HG03025 (cell line): ENCODE measurements around the gene GLIPR1L2.
"Not testable (repeated sequence)": the region's sequence is repeated elsewhere in the genome, so short reads cannot be mapped to it uniquely, and the experiment has no call there.

ENCODE experiments used
- ATAC-seq: cut with Tn5 transposase; IDR thresholded peaks from one replicate; pipeline ENCODE4 v1.9.1; 2021; ENCODE audit warnings: mild to moderate bottlenecking, moderate library complexity; ENCODE audit not compliant: unreplicated experiment, low FRiP score

GLIPR1L2 gene

DNA sequence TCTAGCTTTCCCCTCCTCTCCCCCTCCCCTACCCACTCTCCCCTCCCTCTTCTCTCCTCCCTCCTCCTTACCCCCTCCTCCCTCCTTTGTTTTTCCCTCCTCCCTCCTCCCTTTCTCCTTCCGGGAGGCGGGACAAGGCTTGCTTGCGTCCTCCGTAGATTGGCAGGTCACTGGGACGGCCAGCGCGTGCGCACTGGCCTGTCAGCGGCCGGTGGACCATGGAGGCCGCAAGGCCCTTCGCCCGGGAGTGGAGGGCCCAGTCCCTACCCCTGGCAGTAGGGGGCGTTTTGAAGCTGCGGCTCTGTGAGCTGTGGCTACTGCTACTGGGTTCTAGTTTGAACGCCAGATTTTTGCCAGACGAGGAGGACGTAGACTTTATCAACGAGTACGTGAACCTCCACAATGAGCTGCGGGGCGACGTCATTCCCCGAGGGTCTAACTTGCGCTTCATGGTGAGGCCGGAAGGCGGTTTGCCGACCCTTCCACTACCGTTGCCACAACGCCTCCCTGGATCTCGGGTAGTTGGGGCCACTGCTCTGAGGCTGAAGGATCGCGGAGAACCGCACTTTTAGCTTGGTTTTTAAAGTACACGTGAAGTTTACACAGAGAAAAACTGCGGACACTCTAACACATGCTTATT lies at the start of gene GLIPR1L2:
Gene GLIPR1L2, plus strand, starts transcription at position 191 of the 640 bp plus-strand sequence. Its CDS starts 28 bp downstream, at position 219.
- ATAC-seq, result peak; percentile 98

- no peak for ATAC-seq
Measured at GRCh38 chr12:75341873-75342272, 49.0 kb upstream of the GLIPR1L2 start.

GRCh38 chr12:75345531-75345930 lies 45.4 kb upstream of the GLIPR1L2 start:
- ATAC-seq, result no peak

DNA sequence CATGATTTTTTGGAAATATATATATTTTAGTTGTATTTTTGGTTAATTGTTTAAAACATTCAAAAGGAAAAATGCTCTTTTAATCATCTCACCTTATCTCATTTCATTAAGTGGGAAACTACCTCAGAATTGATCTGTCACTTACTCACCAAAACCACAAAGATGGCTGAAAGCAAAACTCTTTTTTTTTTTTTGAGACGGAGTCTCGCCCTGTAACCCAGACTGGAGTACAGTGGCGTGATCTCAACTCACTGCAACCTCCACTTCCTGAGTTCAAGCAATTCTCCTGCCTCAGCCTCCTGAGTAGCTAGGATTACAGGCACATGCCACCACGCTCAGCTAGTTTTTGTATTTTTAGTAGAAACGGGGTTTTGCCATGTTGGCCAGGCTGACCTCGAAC lies 44.7 kb upstream of the GLIPR1L2 start:
- not testable (repeated sequence) for ATAC-seq

DNA sequence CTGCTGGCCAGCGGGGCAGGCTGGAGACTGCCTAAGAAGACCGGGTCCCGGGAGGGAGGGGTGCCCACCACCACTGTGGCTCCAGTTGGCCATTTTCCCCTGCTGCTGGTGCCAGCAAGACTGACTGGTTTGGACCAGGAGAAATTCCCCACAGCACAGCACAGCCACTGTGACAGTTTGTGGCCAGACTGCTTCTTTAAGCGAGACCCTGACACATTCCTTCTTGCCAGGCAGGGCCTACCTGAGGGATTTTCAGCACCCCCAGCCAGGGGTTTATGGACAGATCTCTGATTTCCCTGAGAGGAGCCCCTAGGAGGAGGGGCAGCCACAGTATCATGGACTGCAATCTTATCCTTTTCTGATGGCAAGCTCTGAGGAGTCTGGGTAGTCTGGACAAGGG lies 40.9 kb upstream of the GLIPR1L2 start:
- ATAC-seq, result no peak

DNA sequence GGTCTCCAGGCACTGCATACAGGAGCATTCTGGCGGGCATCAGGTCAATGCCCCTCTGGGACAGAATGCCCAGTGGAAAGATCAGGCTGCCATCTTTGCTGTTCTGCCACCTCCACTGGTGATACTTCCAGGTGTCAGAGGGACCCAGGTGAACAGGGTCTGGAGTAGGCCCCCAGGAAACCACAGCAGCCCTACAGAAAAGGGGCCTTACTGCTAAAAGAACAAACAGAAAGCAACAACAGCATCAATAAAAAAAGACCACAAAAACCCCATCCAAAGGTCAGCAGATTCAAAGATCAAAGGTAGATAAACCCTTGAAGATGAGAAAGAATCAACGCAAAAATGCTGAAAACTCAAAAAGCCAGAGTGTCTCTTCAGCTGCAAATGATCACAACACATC lies 40.5 kb upstream of the GLIPR1L2 start:
- ATAC-seq, result no peak

GRCh38 chr12:75354011-75354410 lies 36.9 kb upstream of the GLIPR1L2 start:
- no peak for ATAC-seq

DNA sequence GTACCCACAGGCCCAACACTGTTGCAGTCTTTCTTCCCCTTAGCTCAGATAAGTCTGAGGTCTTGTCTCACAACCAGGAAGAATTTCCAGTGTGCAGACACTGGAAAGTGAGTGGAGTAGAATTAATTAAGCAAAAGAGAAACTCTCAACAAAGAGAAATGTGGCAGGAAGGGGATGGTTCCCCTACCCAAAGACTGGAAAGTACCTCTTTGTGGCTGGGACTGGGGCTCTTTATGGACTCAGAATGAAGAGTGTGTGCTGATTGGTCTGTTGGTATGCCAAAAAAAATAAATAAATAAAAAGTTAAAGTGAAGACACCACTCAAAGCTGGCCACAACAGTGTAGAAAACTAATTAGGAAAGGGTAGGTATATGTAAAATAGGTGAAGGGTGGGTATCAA lies 30.0 kb upstream of the GLIPR1L2 start:
- ATAC-seq, result no peak

GRCh38 chr12:75361408-75361807 lies 29.5 kb upstream of the GLIPR1L2 start:
- no peak for ATAC-seq

DNA sequence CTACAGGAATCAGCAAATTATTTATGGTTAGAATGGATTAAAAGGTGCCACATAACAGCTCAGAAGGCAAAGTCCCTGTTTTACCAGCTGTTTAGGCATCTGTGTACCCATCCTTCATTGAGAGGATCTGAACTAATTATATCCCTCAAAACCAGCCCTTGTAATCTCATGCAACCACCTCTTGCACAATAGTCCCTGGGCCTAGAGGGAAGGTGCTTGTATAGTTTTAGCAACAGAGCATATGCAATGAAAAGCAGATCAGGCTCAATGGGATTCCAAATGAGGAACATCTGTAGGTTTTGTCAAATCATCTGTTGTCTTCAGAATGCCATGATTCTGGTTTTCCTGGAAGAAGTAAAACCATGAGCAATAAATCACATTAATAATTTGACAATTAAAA lies 26.0 kb upstream of the GLIPR1L2 start:
- ATAC-seq, result no peak

DNA sequence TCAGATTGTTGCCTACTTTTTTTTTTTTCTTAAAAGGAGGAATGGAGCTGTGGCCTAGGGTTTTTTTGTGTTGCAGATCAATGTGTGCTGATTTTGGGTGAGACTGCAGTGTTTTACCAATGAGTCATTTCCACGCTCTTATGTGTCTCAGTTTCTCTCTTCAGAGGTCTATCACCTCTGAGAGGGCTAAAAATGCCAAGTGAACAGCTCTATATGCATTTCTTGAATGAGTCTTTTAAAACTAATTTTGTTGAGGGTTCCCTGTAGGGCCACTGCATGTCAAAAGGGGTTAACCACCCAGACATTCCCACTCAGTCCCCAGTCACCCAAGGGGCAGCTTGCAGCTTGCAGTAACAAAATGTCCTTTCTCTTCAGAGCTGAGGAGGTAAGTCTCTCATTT lies 24.3 kb upstream of the GLIPR1L2 start:
- no peak for ATAC-seq

DNA sequence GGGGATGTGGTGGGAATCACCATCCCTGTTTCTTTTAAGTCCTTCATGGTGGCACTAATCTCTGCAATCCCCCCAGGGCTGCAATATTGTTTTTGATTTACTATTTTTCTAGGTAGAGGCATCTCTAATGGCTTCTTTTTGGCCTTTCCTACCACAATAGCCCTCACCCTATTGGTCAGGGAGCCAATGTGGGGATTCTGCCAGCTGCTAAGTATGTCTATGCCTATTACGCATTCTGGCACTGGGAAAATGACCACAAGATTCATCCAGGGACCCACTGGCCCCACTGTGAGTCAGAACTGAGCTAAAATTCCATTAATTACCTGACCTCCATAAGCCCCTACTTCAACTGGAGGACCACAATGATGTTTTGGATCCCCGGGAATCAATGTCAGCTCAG lies 15.9 kb upstream of the GLIPR1L2 start:
- ATAC-seq, result no peak

DNA sequence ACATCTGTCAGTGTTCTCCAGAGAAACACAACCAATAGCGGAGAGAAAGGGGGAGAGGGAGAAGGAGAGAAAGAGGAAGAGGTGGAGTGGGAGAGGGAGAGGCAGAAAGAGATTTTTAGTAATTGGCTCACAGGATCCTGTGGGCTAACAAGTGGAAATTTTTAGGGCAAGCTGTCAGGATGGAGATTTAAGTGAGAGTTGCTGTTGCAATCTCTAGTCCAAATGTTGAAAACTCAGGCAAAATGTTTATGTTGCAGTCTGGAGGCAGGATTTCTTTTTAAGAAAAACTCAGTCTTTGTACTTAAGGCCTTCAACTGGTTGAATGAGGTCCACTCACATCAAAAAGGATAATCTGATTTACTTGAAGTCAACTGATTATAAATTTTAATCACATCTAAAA lies 12.5 kb upstream of the GLIPR1L2 start:
- ATAC-seq, result no peak

DNA sequence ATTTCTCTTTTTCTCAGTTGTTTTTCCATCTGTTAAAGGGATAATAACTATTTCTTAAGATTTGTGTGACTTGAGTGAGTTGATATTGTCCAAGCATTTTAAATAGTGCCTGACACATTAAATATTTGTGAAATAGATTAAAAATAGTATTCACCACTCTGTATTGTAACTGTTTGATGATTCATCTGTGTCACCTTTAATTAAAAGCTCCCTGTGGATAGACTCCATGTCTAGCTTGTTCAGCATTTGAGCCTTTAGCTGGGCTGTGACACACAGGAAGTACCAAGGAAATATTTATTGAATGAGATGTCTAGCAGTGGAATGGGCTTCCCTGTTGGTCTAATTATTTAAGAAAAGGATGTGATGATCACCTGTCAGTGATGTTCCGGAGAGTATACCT lies 1.8 kb upstream of the GLIPR1L2 start:
- no peak for ATAC-seq

GRCh38 chr12:75389706-75390105 lies 1.2 kb upstream of the GLIPR1L2 start:
- no peak for ATAC-seq

- ATAC-seq, result no peak
Measured at GRCh38 chr12:75390156-75390898, 562 bp upstream of the GLIPR1L2 start.

- ATAC-seq, result no peak
Measured at GRCh38 chr12:75404231-75404630, 13.3 kb downstream of the GLIPR1L2 start.

- no peak for ATAC-seq
Measured at GRCh38 chr12:75407683-75408082, 16.8 kb downstream of the GLIPR1L2 start.

DNA sequence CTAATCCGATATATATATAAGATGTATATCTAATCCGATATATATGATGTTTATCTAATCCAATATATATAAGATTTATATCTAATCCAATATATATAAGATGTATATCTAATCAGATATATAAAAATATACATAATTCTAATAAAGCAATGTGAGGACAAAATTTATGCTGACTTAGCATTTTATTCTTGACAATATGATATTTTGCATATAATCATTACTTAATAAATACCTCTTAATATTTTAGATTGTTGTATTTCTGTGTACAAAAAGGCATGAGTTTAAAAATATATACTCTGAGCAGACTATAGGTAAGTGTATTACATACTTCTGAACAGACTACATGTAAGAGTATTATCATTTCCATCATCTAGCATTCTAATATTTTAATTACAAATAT lies 18.9 kb downstream of the GLIPR1L2 start:
- no peak for ATAC-seq

DNA sequence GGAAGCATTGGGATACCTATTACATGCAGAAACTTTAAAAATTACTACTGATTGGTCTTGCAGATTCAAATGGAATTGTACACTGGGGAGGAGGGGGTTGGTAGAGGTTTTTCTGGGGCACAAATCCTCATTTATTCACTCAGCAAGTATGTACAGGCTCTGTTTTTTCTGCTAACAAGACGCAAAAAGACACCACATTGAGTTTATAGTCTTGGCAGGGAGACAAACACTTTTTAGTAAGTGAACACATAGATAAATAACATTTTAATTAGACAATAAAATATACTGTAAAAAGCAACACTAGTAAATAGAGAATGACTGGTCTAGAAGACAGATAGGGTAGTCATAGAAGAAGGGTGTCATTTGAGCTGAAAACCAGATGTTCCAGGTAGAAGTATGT lies 23.8 kb downstream of the GLIPR1L2 start:
- no peak for ATAC-seq

- ATAC-seq, result no peak
Measured at GRCh38 chr12:75419841-75420240, 29.0 kb downstream of the GLIPR1L2 start.

GRCh38 chr12:75427491-75427890 lies 36.6 kb downstream of the GLIPR1L2 start:
- ATAC-seq, result no peak
